DMS 273 treated with DMSO at 0.1 percent for 48 hours (cell line): ENCODE measurements around the gene ENG.

Experiments used
- DNase-seq: peaks from one replicate; lab custom pipeline; 2025; lab: John Stamatoyannopoulos, UW

The ENG gene

GRCh38 chr9:127814619-127815511 is 39.6 kb downstream of the ENG start:
- no peak for DNase-seq

DNA sequence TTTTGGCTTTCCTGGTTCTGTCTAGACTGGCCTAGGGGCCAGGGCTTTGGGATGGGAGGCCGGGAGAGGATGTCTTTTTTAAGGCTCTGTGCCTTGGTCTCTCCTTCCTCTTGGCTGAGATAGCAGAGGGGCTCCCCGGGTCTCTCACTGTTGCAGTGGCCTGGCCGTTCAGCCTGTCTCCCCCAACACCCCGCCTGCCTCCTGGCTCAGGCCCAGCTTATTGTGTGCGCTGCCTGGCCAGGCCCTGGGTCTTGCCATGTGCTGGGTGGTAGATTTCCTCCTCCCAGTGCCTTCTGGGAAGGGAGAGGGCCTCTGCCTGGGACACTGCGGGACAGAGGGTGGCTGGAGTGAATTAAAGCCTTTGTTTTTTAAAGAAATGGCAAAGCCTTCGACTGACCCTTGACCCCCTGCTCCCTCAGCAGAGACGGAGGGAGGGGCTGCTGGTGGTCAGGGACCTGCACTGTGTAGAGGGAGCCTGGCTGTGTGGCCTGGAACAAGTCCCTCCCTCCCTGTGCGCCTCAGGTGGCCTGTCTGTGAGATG is 40.7 kb downstream of the ENG start:
- no peak for DNase-seq

DNA sequence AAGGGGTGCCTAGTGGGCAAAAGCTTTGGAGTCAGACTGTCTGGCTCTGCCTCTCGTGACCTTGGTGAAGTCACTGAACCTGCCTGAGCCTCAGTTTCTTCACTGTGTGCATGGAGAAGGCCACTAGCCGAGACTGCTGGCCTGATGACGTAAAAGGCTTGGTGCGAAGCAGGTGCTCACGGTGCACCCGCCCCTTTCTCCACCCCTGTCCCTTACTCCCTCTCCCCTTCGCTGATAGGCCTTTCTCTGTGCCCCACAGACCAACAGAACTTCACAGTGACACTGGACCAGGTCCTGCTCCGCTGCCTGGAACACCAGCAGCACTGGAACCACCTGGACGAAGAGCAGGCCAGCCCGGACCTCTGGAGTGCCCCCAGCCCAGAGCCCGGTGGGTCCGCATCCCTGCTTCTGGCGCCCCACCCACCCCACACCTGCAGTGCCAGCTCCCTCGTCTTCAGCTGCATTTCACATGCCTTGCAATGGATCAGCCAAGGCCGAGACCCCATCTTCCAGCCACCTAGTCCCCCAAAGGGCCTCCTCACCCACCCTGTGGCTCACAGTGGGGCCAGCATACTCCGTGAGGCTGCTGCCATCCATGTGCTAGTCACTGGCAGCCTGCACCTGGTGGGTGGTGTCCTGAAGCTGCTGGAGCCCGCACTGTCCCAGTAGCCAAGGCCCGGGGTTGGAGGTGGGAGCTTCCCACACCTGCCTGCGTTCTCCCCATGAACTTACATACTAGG is 41.4 kb downstream of the ENG start:
- DNase-seq, result no peak

GRCh38 chr9:127812011-127812410 is 42.4 kb downstream of the ENG start:
- no peak for DNase-seq

DNA sequence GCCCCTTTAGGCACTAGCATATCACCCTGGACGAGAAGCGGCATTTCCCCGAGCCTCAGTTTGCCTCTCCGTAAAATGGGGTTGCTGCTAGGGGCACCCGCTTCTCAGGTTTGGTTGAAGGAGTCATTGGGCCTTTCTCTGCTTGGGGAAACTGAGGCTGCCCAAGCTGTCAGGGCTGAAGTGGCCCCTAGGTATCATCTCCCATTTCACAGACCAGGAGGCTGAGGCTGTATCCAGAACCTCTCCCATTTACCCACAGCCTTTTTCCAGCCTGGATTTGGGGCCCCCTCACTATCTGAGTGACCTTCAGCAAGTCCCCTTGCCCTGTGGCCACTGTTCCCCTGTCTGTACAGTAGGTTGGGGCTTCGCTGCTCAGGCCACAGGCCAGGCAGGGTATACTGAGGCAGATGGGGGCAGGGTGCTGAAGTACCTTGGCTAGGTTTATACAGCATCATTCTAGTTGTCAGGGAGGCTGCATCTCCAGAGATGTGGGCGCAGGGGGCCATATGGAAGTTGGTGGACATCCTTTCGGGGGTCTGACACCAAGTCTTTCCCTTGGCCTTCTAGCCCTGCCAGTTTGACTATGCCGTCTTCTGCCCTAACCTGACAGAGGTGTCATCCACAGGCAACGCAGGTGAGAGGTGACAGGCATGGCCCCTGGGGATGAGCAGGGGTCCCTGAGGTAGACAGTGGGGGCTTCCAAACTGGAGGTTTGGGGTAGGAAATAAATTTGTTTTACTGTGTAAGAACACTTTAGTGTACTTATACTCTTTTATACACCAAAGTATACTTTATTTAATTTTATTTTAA is 43.9 kb downstream of the ENG start:
- no peak for DNase-seq

DNA sequence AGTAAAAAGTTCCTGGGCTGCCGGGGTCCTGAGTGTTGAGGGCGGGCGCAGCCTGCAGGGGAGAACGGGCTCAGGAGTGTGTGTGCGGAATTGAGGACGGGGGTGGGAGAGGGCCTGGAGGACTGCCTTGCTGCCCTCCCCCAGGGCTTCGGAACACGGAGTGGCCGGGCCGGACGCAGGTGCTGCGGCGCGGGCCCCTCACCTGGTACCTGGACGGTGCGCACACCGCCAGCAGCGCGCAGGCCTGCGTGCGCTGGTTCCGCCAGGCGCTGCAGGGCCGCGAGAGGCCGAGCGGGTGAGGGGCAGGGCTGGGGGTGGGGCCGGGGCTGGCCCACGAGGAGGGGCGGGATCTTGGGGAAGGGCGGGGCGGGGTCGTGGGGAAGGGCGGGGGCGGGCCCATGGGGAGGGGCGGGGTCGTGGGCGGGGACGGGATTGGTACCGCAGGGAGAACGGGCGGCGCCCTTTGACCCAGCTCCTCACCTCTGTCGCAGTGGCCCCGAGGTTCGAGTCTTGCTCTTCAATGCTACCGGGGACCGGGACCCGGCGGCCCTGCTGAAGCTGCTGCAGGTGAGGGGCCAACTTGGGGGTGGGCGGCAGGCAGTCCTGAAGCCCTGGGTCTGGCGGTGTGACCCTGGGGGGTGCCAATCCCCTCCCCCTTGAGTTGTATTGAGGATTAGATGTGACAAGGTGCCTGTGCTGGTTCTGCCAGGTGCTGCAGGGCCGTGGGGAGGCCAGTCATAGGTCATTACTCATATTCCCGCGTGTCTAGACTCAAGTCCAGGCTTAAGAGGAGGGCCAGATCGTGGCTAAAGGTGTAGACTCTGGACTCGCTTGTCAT is 44.7 kb downstream of the ENG start:
- DNase-seq, result no peak

GRCh38 chr9:127809002-127809539 is 45.4 kb downstream of the ENG start:
- no peak for DNase-seq

DNA sequence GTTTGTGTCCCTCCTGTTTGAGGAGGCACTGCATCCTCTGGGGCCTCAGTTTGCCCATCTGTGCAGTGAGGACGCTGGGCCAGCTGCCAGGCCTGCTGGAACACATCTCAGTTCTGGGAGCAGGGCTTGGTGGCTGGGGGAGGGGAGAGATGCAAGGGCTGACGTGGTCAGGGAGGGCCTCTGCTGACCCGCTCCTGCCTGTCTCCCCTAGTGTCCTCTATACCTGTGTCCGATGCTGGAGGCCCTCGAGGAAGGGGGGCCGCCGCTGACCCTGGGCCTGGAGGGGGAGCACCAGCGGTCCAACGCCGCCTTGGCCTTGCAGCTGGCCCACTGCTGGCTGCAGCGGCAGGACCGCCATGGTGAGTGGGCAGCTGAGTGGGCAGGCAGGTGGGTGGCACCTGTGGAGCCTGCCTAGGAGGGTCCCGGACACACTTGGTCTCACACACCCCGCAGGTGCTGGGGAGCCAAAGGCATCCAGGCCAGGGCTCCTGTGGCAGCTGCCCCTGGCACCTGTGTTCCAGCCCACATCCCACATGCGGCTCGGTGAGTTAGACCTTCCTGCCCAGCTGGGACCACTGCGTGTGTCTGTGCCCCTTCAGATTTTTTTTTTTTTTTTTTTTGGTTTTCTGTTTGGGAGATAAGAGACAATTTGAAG is 46.0 kb downstream of the ENG start:
- no peak for DNase-seq

DNA sequence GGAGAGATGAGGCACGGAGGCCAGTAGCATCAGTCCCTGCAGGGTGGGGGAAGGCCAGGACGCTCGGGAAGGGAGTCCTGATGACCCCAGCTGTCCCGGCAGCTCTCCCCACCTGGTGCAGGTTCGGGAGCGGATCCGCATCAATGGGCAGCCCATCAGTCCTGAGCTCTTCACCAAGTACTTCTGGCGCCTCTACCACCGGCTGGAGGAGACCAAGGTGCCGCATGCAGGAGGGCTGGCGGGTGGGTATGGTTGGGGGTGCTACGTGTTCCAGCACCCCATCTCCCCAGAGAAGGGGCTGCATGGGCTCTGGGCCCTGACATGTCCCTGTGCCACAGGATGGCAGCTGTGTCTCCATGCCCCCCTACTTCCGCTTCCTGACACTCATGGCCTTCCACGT is 47.6 kb downstream of the ENG start:
- no peak for DNase-seq

DNA sequence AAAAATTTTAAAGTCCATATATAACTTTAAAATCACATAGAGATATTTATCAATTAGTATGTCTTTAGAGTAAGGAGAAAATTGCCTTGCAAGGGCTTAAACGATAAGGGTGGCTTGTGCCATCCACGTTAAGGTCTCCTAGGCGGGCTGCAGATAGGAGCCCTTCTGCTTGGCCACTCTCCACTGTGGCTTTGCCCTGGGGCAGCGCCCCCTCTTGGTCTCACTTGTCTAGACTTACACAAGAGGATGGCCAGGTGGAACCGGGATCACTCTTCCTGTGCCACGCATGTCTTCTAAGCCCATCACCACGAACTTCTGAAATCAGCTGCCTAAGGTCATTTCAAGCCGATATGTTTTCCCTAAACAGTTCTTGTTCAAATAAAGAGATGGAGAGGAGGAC is 48.8 kb downstream of the ENG start:
- DNase-seq, result no peak

- DNase-seq, result no peak
Observed at GRCh38 chr9:127803507-127804352, 50.7 kb downstream of the ENG start.

GRCh38 chr9:127802576-127803443 is 51.6 kb downstream of the ENG start, which contains the start of gene FPGS:
FPGS (plus strand) TSS chr9:127802882; CDS start chr9:127802925, 43 bp downstream.
- DNase-seq, result peak; percentile 62

DNA sequence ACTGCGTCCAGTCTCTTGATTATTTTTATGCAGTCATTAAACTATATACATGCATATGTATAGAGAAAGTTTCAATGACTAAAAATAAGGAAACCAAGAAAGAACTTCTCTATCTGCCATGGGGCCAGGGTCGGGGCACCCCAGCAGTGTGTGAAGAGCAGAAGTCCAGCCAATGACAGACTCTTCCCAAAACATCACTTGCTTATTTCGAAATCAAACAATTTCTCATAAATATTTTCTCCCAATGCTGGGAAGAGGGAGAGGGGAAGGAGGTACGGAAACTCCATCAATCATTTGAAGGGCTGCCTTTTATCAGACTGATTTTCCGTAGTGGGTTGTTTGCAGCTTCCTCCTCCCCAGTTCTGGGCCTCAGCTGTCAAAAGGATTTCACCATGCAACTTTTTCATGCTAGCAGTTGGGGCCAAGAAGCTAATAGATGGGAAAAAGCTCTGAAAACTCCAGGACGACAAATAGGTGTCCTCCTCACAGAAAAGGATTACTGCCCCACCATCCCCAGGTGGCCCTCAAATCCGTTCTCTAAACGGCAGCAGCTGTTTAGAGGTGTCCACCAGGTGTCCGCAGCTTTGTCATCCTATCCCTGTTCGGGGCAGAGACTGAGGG is 52.4 kb downstream of the ENG start:
- no peak for DNase-seq

DNA sequence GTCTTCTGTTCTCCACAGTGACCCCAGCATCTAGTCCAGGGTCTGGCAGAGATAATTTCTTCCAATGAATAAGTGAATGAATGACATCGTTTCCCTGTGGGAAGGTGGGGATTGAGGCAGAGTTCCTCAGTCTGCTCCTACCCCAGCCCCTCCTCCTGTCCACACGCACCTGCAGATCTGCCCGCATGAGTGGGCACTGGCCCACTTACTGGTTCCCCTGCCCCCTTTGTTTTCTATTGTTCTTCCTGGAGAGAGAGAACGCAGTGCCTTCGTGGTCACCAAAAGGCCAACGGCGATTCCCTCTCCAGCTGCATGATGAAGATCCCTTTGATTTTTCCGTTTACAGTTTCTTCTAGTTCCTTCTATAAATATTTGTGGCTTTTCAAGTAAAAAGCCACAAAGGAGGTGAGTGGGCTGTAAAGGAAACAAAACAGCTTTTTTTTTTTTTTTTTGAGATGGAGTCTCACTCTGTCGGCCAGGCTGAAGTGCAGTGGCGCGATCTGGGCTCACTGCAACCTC is 57.5 kb downstream of the ENG start:
- DNase-seq, result no peak

- DNase-seq, result no peak
Observed at GRCh38 chr9:127796225-127796813, 58.1 kb downstream of the ENG start.

- DNase-seq, result no peak
Observed at GRCh38 chr9:127794001-127794791, 60.3 kb downstream of the ENG start.
